B cell (primary cell): Measurements from ENCODE around the gene CDK19.

Experiments used
- CTCF ChIP-seq: fragments of 200-600 bp; IDR thresholded peaks from one replicate; pipeline ENCODE4 v1.8.0; 2022; ENCODE audit warnings: antibody characterized with exemption, mild to moderate bottlenecking
- EZH2 ChIP-seq: IDR thresholded peaks from 2 replicates; pipeline ENCODE4 v1.6.1; 2012; ENCODE audit warnings: borderline replicate concordance, low read depth, mild to moderate bottlenecking, moderate library complexity, low read length; ENCODE audit not compliant: insufficient read depth, poor library complexity, severe bottlenecking

GRCh38 chr6:110699780-110700179, 115.5 kb downstream of the CDK19 start:
- TF ChIP-seq CTCF (no peak), EZH2 (no peak)
